NCI-H226 (cell line): ENCODE data around the gene KCNS1.
A peak's percentile ranks its signal among the peaks of the same experiment; 100 is the strongest.

Source experiments
- DNase-seq: peaks from one replicate; pipeline ENCODE4 v3.0.0-alpha.2; 2015

The KCNS1 gene

GRCh38 chr20:45105317-45105716 lies 4.4 kb upstream of the KCNS1 start:
- DNase-seq = no peak

GRCh38 chr20:45104786-45105185 lies 3.9 kb upstream of the KCNS1 start:
- peak; percentile 79 for DNase-seq

- no peak for DNase-seq
Observed at GRCh38 chr20:45103072-45103471, 2.1 kb upstream of the KCNS1 start.

- no peak for DNase-seq
Observed at GRCh38 chr20:45101333-45101850, 465 bp upstream of the KCNS1 start.

- no peak for DNase-seq
Observed at GRCh38 chr20:45098103-45098773, 2.7 kb downstream of the KCNS1 start.

GRCh38 chr20:45097485-45098102 lies 3.3 kb downstream of the KCNS1 start:
- DNase-seq = no peak

GRCh38 chr20:45096781-45097180 lies 4.1 kb downstream of the KCNS1 start:
- no peak for DNase-seq

GRCh38 chr20:45095805-45096238 lies 5.1 kb downstream of the KCNS1 start:
- peak; percentile 13 for DNase-seq

GRCh38 chr20:45094864-45095574 lies 5.9 kb downstream of the KCNS1 start:
- DNase-seq = no peak

GRCh38 chr20:45094201-45094600 lies 6.7 kb downstream of the KCNS1 start:
- DNase-seq = no peak

GRCh38 chr20:45092898-45093297 lies 8.0 kb downstream of the KCNS1 start:
- no peak for DNase-seq

GRCh38 chr20:45091366-45091765 lies 9.6 kb downstream of the KCNS1 start:
- no peak for DNase-seq

GRCh38 chr20:45090481-45090880 lies 10.4 kb downstream of the KCNS1 start:
- peak; percentile 44 for DNase-seq

GRCh38 chr20:45088247-45088646 lies 12.7 kb downstream of the KCNS1 start:
- DNase-seq = peak; percentile 98

GRCh38 chr20:45087814-45088213 lies 13.1 kb downstream of the KCNS1 start:
- DNase-seq = no peak

GRCh38 chr20:45087097-45087790 lies 13.7 kb downstream of the KCNS1 start:
- DNase-seq = no peak

GRCh38 chr20:45085867-45086266 lies 15.1 kb downstream of the KCNS1 start:
- no peak for DNase-seq

- DNase-seq = no peak
Observed at GRCh38 chr20:45085289-45085688, 15.6 kb downstream of the KCNS1 start.

- DNase-seq = no peak
Observed at GRCh38 chr20:45083127-45083526, 17.8 kb downstream of the KCNS1 start.

GRCh38 chr20:45082468-45082867 lies 18.5 kb downstream of the KCNS1 start:
- DNase-seq = no peak

- DNase-seq = no peak
Observed at GRCh38 chr20:45080867-45081624, 19.9 kb downstream of the KCNS1 start.

- no peak for DNase-seq
Observed at GRCh38 chr20:45077559-45077958, 23.4 kb downstream of the KCNS1 start.

GRCh38 chr20:45073221-45073620 lies 27.7 kb downstream of the KCNS1 start:
- no peak for DNase-seq
